Mesenteric fat pad (tissue), 1 donor: Measurements from ENCODE around the gene NECAB2. TPM values are rescaled to one million over a fixed set of nuclear protein-coding genes. Genes with fewer than 3 reads are reported as not detected.

ENCODE experiments used
- DNase-seq: peaks from one replicate; pipeline ENCODE4 v3.0.0-alpha.2; 2020; ENCODE audit warnings: low spot score
- total RNA-seq: library from RNA; stranded (reverse); fragmentation: NEBNext Ultra II Directional; extraction: Animal tissue kit (Norgen Biotek cat#: 25700); gene quantifications from one replicate; pipeline ENCODE4 v1.2.1, GENCODE V29; 2021
- donor health status: DM: yes; HTN: yes; CAD: no.

The NECAB2 gene
- total RNA-seq, 1 donor from 2014 or later: 1.5 TPM

- DNase-seq: no peak
Measured at GRCh38 chr16:83965444-83966152, 2.4 kb upstream of the NECAB2 start.

- DNase-seq: no peak
Measured at GRCh38 chr16:83966153-83966696, 1.8 kb upstream of the NECAB2 start.

GRCh38 chr16:83967091-83967490 lies 953 bp upstream of the NECAB2 start:
- DNase-seq: no peak

DNA sequence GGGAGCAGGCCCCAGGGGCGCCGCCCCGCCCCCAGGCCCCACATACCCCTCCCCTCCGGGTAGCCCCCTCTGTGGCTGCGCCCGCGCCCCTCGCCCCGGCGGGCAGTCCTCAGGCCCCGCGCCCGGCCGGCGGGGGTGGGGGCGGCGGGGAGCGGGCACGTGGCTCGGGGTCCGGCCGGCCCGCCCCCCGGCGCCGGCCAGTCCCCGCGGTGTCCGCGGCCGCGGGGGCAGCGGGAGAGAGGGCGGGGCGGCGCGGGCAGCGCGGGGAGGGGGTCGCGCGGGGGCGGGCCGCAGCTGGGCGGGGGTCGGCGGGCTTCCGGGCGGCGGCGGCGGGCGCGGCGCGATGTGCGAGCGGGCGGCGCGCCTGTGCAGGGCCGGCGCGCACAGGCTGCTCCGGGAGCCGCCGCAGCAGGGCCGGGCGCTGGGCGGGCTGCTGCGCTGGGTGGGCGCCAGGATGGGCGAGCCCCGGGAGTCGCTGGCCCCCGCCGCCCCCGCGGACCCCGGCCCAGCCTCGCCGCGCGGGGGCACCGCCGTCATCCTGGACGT lies 335 bp downstream of the NECAB2 start:
- no peak for DNase-seq

- DNase-seq: no peak
Measured at GRCh38 chr16:83968891-83969649, 1.0 kb downstream of the NECAB2 start.

DNA sequence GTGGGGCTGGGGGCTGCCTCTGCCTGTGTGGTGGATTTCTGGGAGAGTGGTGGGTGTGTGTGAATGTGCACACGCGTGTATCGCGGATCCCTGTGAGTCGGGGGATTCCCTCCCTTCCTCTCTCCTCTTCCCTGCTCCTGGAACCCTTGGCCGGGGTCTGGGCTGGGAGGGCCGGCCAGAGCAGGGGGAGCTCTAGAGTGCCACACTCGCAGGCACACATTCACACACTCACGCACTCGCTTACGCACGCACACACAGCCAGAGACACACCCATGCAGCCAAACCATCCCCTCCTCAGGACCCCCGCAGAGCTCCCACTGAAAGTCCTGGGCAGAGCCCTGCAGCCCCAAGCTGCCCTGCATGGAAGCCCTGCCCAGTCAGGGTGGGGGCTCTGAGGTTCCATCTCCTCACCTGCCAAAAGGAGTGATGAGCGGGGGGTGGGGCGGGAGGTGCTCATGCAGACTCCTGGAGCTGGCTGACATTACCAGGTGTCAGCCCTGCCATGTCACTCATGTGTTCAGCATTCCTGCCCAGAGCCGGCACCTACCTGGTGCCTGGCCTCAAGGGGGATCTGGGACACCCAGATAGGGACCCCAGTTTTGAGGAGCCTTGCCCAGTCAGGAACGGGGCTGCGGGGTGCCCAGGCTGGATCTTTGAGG lies 1.9 kb downstream of the NECAB2 start:
- no peak for DNase-seq

GRCh38 chr16:83970430-83970815 lies 2.4 kb downstream of the NECAB2 start:
- no peak for DNase-seq

DNA sequence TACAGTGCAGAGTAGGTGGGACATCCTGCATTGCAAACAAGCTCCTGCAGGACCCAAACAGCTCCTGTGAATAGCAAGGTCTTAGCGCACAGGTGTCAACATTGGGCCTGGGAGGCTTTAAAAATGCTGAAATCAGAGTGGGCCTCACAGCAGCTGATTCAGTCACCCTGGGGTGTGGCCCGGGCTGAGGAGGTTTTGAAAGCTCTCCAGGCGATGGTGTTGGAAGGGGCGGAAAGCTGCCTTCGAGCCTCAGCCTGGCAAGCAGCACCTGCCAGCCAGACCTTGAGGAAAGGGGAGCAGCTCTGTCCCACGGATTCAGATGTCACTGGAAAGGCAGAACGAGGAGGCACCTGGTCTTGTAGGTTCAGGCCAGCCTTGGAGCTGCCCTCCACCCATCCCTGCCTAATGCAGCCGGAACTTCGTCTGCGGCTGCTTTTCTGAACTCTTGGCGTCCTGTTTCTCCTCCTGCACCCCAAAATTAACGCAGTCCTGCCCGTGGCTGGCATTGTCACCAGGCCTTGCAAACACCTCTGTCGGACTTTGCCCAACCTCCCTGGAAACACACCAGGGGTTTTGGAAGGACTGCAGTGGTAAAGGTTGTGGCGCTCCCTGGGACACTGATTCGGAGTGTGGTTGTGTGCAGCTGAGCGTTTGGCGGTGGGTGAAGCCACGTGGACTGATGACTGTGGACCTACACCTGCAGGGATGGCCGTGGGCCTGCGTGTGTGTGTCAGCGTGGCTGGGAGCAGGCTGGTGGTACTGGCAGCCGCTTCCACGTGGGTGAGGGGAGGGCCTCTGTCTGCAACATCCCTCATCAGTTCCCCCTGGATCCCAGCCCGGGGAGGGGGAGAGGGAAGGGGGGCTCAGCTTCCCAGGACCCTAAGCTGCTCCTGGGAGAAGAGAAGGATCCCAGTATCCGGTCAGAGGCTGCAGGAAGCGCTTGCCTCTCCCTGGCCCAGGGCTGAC lies 3.4 kb downstream of the NECAB2 start:
- no peak for DNase-seq

- DNase-seq: no peak
Measured at GRCh38 chr16:83972256-83973008, 4.4 kb downstream of the NECAB2 start.

DNA sequence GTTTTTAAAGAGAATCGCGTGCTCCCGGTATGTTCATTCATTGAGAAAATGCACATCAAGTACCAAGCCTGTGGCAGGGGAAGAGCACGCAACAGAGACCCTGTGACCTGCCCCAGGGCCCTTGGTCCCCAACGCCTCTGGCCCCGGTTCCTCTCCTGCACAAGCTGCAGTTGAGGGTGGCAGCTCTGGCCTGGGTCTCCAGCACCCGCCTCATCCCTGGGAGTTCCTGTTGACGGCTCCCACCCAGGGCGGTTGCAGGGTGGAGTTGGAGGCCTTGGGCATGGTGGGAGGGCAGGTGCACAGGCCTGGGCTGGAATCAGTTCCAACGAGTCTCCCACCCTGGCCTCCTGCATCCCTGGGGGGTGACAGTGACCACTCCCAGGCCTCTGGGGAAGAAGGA lies 5.0 kb downstream of the NECAB2 start:
- DNase-seq: no peak

GRCh38 chr16:83973581-83974385 lies 5.7 kb downstream of the NECAB2 start:
- no peak for DNase-seq

DNA sequence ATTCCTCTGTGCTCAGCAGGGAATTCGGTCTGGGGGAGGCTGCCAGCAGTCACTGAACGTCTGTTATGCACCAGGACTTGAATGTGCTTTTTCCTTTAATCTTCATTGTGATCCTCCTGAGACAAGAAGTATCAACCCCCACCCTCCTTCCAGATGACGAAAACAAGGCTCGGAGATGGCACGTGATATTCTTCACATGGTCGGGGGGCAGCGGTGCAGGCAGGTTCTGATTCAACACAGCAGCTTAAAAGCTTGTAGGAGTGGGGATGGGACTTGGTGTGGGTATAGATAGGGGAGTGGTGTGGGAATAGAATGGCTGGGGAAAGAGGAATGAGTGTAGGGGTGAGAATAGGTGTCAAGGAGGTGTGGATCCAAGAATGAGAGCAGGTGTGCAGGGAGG lies 6.4 kb downstream of the NECAB2 start:
- DNase-seq: no peak

- DNase-seq: no peak
Measured at GRCh38 chr16:83975590-83976260, 7.7 kb downstream of the NECAB2 start.

DNA sequence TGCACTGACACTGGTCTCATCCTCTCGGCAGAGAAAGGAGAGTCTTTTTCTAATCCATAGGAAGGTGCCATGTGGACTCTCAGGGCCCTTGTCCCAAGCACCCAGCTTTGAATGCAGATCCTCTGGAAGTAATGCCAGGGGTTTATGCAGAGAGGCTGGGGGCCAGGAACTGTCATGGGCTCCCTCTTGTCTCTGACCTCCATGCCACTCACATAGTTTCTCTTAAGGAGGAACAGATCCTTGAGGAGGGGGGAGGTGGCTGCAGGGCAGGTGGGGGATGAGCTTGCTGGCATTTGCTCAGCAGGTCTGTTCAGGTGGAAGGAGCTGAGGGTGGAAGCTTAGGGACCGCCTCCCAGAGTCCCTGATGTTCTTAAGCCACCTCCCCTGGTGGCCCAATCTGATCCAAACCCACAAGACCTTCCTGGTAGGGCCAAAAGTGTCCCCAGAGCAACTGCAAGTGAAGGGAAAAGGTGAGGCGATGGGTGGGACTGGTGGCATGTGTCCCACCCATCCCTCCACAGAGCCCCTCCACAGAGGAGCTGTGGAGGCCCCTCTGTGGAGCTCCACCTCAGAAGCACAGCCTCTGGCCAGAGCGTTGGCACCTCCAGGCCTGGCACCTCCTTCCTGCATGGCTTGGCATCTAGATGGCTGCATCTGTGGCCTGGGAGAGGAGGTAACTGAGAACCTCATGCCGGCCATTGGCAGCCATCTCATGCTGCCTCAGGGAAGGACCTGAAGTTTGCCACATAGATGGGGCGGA lies 9.2 kb downstream of the NECAB2 start:
- DNase-seq: no peak

DNA sequence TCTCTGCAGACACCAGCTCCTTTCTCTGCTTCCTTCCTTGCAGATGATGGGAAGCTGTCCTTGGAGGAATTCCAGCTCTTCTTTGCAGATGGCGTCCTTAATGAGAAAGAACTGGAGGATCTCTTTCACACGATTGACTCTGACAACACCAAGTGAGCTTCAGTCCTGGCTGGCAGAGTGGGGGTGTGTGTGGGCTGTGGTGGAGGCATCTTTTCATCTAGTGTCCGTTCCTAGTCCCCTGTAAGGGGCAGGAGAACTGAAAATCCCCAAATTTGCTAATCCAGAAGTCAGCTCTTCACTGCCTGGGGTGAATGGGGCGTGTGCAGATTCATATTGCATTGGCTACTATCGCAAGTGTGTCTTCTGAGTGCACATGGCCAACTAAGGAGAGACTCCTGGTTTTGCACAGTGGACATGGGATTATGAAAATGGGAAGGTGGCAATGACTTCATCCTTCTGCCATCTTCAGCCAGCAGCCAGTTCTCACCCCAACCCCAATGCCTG lies 10.4 kb downstream of the NECAB2 start:
- DNase-seq: no peak

- DNase-seq: no peak
Measured at GRCh38 chr16:83979441-83979840, 11.4 kb downstream of the NECAB2 start.

GRCh38 chr16:83980794-83981193 lies 12.8 kb downstream of the NECAB2 start:
- no peak for DNase-seq
